Fibroblast of the conjunctiva (primary cell): ENCODE measurements around the gene RPRML.
"Not testable (repeated sequence)": the region's sequence is repeated elsewhere in the genome, so short reads cannot be mapped to it uniquely, and the experiment has no call there.

Experiments used
- DNase-seq: peaks from one replicate; pipeline ENCODE4 v3.0.0-alpha.2; 2010; ENCODE audit warnings: low read depth

Gene RPRML

GRCh38 chr17:46979147-46979863 is at the start of gene RPRML:
RPRML (minus strand) TSS chr17:46979253; CDS start chr17:46979007, 246 bp downstream.
- no peak for DNase-seq

GRCh38 chr17:47016966-47017365 is 37.9 kb upstream of the RPRML start:
- not testable (repeated sequence) for DNase-seq

GRCh38 chr17:47013341-47013740 is 34.3 kb upstream of the RPRML start:
- no peak for DNase-seq

GRCh38 chr17:47012457-47012856 is 33.4 kb upstream of the RPRML start:
- no peak for DNase-seq

GRCh38 chr17:47009759-47010594 is 30.9 kb upstream of the RPRML start:
- no peak for DNase-seq

GRCh38 chr17:47004906-47005305 is 25.9 kb upstream of the RPRML start:
- DNase-seq, result no peak

GRCh38 chr17:47003864-47004263 is 24.8 kb upstream of the RPRML start:
- DNase-seq, result not testable (repeated sequence)

- DNase-seq, result no peak
Measured at GRCh38 chr17:46995841-46996571, 17.0 kb upstream of the RPRML start.

GRCh38 chr17:46994993-46995392 is 15.9 kb upstream of the RPRML start:
- DNase-seq, result no peak

GRCh38 chr17:46991617-46992016 is 12.6 kb upstream of the RPRML start:
- DNase-seq, result no peak

GRCh38 chr17:46989637-46990431 is 10.8 kb upstream of the RPRML start:
- DNase-seq, result no peak

GRCh38 chr17:46987927-46988326 is 8.9 kb upstream of the RPRML start:
- DNase-seq, result not testable (repeated sequence)

GRCh38 chr17:46986366-46986765 is 7.3 kb upstream of the RPRML start:
- DNase-seq, result no peak

GRCh38 chr17:46984892-46985291 is 5.8 kb upstream of the RPRML start:
- no peak for DNase-seq

- DNase-seq, result no peak
Measured at GRCh38 chr17:46984341-46984740, 5.3 kb upstream of the RPRML start.

- DNase-seq, result no peak
Measured at GRCh38 chr17:46983782-46984181, 4.7 kb upstream of the RPRML start.

GRCh38 chr17:46982577-46982976 is 3.5 kb upstream of the RPRML start:
- no peak for DNase-seq

- DNase-seq, result no peak
Measured at GRCh38 chr17:46978489-46979146, 435 bp downstream of the RPRML start.

GRCh38 chr17:46977750-46978488 is 1.1 kb downstream of the RPRML start:
- no peak for DNase-seq

- DNase-seq, result no peak
Measured at GRCh38 chr17:46977348-46977747, 1.7 kb downstream of the RPRML start.
